NT2/D1 (cell line): ENCODE measurements around the gene MIA2.
A peak's percentile ranks its signal among the peaks of the same experiment; 100 is the strongest.

Experiments used
- DNase-seq: peaks from one replicate; pipeline ENCODE4 v3.0.0-alpha.2; 2011; ENCODE audit warnings: low read depth, low spot score
- H3K27me3 ChIP-seq: 2 replicates; pipeline ENCODE4 v1.6.0; 2011; ENCODE audit warnings: mild to moderate bottlenecking; ENCODE audit not compliant: insufficient read length, insufficient read depth
- H3K36me3 ChIP-seq: 2 replicates; pipeline ENCODE4 v1.6.1; 2011; ENCODE audit warnings: mild to moderate bottlenecking, low read length, mixed read lengths; ENCODE audit not compliant: insufficient read depth, insufficient read length
- H3K4me1 ChIP-seq: 2 replicates; pipeline ENCODE4 v1.5.1; 2011; ENCODE audit not compliant: insufficient read depth, insufficient read length
- H3K4me3 ChIP-seq: 2 replicates; pipeline ENCODE4 v1.5.1; 2011; ENCODE audit warnings: low read depth; ENCODE audit not compliant: insufficient read length
- H3K9ac ChIP-seq: 2 replicates; pipeline ENCODE4 v1.6.0; 2011; ENCODE audit warnings: low read depth; ENCODE audit not compliant: insufficient read length
- H3K9me3 ChIP-seq: 2 replicates; pipeline ENCODE4 v1.5.1; 2011; ENCODE audit warnings: mild to moderate bottlenecking, low read length; ENCODE audit not compliant: insufficient read depth
- SUZ12 ChIP-seq: IDR thresholded peaks from 2 replicates; pipeline ENCODE4 v1.6.1; 2011; ENCODE audit not compliant: insufficient read length, insufficient read depth; ENCODE audit errors: extremely low read depth
- YY1 ChIP-seq: IDR thresholded peaks from 2 replicates; pipeline ENCODE4 v1.6.1; 2011; ENCODE audit not compliant: insufficient read length, insufficient read depth
- ZNF274 ChIP-seq: IDR thresholded peaks from 2 replicates; pipeline ENCODE4 v1.6.1; 2011; ENCODE audit warnings: mild to moderate bottlenecking, low read depth, low read length

The MIA2 gene

DNA sequence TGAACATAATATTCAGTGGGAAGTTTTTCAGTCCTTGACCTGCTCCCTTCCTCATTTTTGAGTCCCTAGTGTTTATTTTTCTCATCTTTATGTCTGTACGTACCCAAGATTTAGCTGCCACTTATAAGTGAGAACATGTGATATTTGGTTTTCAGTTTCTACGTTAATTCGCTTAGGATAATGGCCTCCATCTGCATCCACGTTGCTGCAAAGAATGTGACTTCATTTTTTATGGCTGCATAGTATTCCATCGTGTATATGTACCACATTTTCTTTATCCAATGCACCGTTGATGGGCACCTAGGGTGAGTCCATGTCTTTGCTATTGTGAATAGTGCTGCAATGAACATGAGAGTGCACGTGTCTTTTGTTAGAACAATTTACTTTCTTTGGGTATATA, 30.3 kb downstream of the MIA2 start:
- Histone ChIP-seq H3K4me1 (no peaks in the 10 kb centered on the region), H3K4me3 (no peak overlapping the region), H3K9me3 (no peaks in the 10 kb centered on the region), H3K9ac (no peak overlapping the region), H3K36me3 (no peaks in the 10 kb centered on the region), H3K27me3 (no peaks in the 10 kb centered on the region)
- no peak for DNase-seq
- no peak for TF ChIP-seq YY1
- TF ChIP-seq ZNF274, result no peak
- TF ChIP-seq SUZ12, result no peak

DNA sequence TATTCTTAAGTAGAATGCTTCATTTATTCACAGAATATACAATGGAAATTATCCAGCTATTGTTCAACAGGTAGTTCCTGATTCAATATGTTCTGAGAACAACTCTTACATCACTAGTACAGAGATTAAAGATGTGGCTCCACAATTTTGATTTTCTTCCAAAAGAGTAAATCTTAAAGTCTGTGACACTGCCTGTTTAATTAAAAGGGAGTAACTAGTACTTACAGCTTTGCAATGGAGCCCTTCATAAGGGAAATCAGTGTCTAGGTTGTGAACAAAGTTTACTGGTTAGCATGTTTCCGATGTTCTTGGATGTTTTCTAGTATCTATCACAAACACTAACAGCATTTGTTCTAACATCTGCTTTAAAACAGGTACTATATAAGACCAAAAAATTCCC, 30.8 kb downstream of the MIA2 start:
- no peaks in the 10 kb centered on the region for H3K27me3 ChIP-seq
- H3K4me1 ChIP-seq, result no peaks in the 10 kb centered on the region
- DNase-seq, result no peak
- H3K4me3 ChIP-seq, result no peak overlapping the region
- H3K9me3 ChIP-seq, result no peaks in the 10 kb centered on the region
- no peaks in the 10 kb centered on the region for H3K36me3 ChIP-seq
- H3K9ac ChIP-seq, result no peak overlapping the region
- no peak for TF ChIP-seq YY1
- no peak for TF ChIP-seq SUZ12
- TF ChIP-seq ZNF274, result no peak

DNA sequence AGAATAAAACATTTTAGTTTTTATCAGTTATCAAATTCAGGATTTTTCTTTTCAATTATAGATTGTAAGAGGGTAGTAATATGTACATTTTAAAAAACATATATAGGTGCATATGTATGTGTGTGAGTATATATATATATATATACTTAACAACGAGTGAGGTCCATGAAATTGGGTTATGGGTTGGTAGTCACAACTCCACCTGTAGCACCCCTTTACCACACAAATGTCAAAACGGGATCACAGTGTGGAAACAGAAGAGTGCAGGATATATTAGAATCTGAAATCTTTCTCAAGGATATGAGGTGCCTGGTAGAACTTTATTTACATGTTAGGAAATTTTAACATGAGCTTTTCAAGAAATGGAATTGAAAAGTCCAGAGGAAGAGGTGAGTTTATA, 31.3 kb downstream of the MIA2 start:
- no peak for TF ChIP-seq SUZ12
- TF ChIP-seq ZNF274, result no peak
- no peak for TF ChIP-seq YY1
- no peak for DNase-seq
- Histone ChIP-seq H3K9me3 (no peaks in the 10 kb centered on the region), H3K36me3 (no peaks in the 10 kb centered on the region), H3K4me3 (no peak overlapping the region), H3K4me1 (no peaks in the 10 kb centered on the region), H3K9ac (no peak overlapping the region), H3K27me3 (no peaks in the 10 kb centered on the region)

- Histone ChIP-seq H3K4me1 (no peaks in the 10 kb centered on the region), H3K9ac (peak overlapping the region; percentile 87), H3K9me3 (peaks cover under 1% of the 10 kb centered on the region; the same call in 1 of the 2 replicates), H3K36me3 (no peaks in the 10 kb centered on the region), H3K4me3 (peak overlapping the region; percentile 64), H3K27me3 (no peaks in the 10 kb centered on the region)
- no peak for TF ChIP-seq ZNF274
- no peak for TF ChIP-seq YY1
- TF ChIP-seq SUZ12, result no peak
- no peak for DNase-seq
These were observed 32.2 kb downstream of the MIA2 start for GRCh38 chr14:39265806-39266524.

DNA sequence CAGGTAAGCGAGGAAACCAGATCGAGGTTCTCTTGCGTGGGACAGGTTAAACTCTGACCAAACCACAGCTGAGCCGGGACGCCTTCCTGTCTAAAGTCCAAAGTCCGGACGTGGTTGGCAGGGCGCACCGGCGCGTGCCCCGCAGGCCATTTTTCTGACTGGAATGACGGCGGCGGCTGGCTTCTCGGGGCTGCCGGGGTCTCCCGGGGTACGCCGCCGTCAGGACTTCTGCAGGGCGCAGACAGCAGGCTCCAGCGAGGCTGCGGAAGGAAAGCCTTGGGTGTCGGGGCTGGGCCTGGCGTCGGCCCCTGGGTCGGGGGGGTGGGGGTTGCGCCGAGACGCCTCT, 32.8 kb downstream of the MIA2 start:
- Histone ChIP-seq H3K4me3 (peak overlapping the region; percentile 64), H3K9ac (peak overlapping the region; percentile 87), H3K4me1 (no peaks in the 10 kb centered on the region), H3K9me3 (peaks cover 6% of the 10 kb centered on the region), H3K27me3 (no peaks in the 10 kb centered on the region), H3K36me3 (no peaks in the 10 kb centered on the region)
- no peak for DNase-seq
- TF ChIP-seq YY1 (no peak), ZNF274 (no peak), SUZ12 (no peak)

DNA sequence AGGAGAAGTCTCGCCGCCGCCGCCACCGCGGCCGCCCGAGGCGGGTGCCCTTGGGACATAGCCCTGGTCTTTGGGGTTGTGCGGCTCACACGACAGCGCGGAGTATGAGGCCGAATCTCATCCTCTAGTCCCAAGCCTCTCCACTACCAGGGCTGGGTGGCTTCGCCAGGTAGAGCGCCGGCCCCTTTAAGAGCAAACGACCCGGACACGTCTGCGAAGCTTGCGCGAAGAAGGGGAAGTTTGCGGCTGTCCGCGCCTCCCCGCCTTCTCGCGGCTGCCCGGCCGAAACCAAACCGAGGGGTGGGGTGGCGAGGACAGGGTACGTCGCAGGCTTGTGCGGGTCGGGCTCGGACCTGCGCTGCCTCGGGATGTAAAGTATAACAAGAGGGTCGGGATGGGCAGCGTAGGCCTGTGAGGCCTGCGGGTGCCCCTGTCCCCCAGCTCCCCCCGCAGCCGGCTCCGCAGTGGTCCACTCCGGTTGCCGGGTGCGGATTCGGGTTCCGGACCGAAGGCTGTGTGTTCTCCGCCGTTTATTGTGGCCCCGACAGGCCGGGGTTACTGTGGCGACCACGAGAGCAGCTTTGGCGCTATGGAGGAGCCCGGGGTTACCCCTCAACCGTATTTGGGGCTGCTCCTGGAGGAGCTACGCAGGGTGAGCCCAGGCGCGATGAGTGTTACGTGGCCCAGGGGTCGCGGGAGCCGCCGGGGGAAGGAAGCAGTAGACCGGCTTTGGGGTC, 33.3 kb downstream of the MIA2 start:
- DNase-seq, result peak; percentile 58
- Histone ChIP-seq H3K27me3 (no peaks in the 10 kb centered on the region), H3K4me3 (peak overlapping the region; percentile 64), H3K9ac (peak overlapping the region; percentile 87), H3K36me3 (no peaks in the 10 kb centered on the region), H3K4me1 (no peaks in the 10 kb centered on the region), H3K9me3 (peaks cover 10% of the 10 kb centered on the region)
- TF ChIP-seq SUZ12 (no peak), ZNF274 (no peak), YY1 (no peak)

DNA sequence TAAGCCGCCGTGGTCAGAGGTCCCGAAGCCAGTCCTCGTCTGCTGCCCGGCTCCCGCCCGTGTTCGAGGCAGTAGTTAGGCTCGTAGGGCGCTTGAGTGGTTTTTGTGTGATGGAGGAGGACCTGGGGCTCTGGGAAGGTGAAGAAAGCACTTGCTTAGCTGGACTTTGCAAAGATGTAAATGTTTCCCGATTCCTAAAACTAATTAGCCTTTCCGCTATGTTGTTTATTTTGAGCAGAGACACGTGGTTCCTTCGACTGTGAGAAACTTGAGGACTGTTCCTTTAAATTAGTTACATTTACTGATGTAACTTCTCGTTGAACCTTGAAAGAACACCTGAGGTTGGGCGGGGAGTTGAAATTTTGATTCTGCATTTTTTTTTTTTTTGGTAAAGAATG, 33.9 kb downstream of the MIA2 start:
- no peaks in the 10 kb centered on the region for H3K36me3 ChIP-seq
- no peak for DNase-seq
- TF ChIP-seq YY1 (no peak), SUZ12 (no peak), ZNF274 (no peak)

More for the DNA sequence above, 33.9 kb downstream of the MIA2 start:
- Histone ChIP-seq H3K4me3 (peak overlapping the region; percentile 64), H3K27me3 (no peaks in the 10 kb centered on the region), H3K9me3 (peaks cover 10% of the 10 kb centered on the region), H3K4me1 (no peaks in the 10 kb centered on the region), H3K9ac (peak overlapping the region; percentile 87)
